Peyer's patch (tissue), 4 donors: ENCODE data around the gene TAS1R3. TPM values are rescaled to one million over a fixed set of nuclear protein-coding genes. Genes with fewer than 3 reads are reported as not detected.
A peak's percentile ranks its signal among the peaks of the same experiment; 100 is the strongest.
"Not testable (repeated sequence)": the region's sequence is repeated elsewhere in the genome, so short reads cannot be mapped to it uniquely, and the experiment has no call there.

Experiments
- DNase-seq, 3 donors: peaks; one replicate each; pipeline ENCODE4 v3.0.0-alpha.2; 2017 to 2019
- H3K27ac ChIP-seq, 4 donors: fragments of 200-600 bp; sonication (generic); one replicate each; pipeline ENCODE4 v1.5.1; 2016 to 2019
- H3K27me3 ChIP-seq, 2 donors: fragments of 200-600 bp; sonication (generic); one replicate each; pipeline ENCODE4 v1.5.1; 2019
- H3K36me3 ChIP-seq, 3 donors: fragments of 200-600 bp; sonication (generic); one replicate each; pipeline ENCODE4 v1.5.1; 2016 to 2019
- H3K4me1 ChIP-seq, 4 donors: fragments of 200-600 bp; sonication (generic); one replicate each; pipeline ENCODE4 v1.5.1; 2016 to 2019
- H3K4me3 ChIP-seq, 4 donors: fragments of 200-600 bp; sonication (generic); 1 replicate in 3 of 4; 2 replicates in 1 of 4; pipeline ENCODE4 v1.5.1; 2016 to 2019; ENCODE audit warnings: mild to moderate bottlenecking in 1 of 4
- H3K9me3 ChIP-seq, 4 donors: fragments of 200-600 bp; sonication (generic); one replicate each; pipeline ENCODE4 v1.5.1; 2016 to 2019; ENCODE audit warnings: mild to moderate bottlenecking in 1 of 4
- CTCF ChIP-seq, 6 experiments: fragments of 450-650 bp in 4 of 6; fragments of 200-600 bp in 2 of 6; sonication (generic) in 1 of 6; IDR thresholded peaks; one replicate each; pipeline ENCODE4 v1.5.1; 2017 to 2019; ENCODE audit warnings: antibody characterized with exemption in 6 of 6, mild to moderate bottlenecking in 3 of 6, moderate library complexity in 1 of 6
- POLR2A ChIP-seq, 2 donors: fragments of 450-650 bp; IDR thresholded peaks; one replicate each; pipeline ENCODE4 v1.5.1; 2017; ENCODE audit warnings: antibody characterized with exemption in 2 of 2, mild to moderate bottlenecking in 2 of 2, moderate library complexity in 2 of 2
- total RNA-seq, 4 donors: library from RNA; depleted of rRNA; stranded (reverse); fragments of >200 nt; gene quantifications; one replicate each; pipeline ENCODE4 v1.1.0, GENCODE V29; 2016

TAS1R3 gene
- total RNA-seq, 4 donors from 2014 or later: 2.1 to 5.8 (median 3.0) TPM

GRCh38 chr1:1313500-1314236 lies 17.4 kb upstream of the TAS1R3 start:
- Histone ChIP-seq H3K27ac (no peak overlapping the region), H3K9me3 (no peaks in the 10 kb centered on the region), H3K36me3 (peaks cover 0 to 69% (median 0%) of the 10 kb centered on the region in 3 donors), H3K27me3 (no peaks in the 10 kb centered on the region), H3K4me1 (peaks cover 0 to 24% (median 8%) of the 10 kb centered on the region in 4 donors), H3K4me3 (no peak overlapping the region)
- TF ChIP-seq CTCF (IDR thresholded peaks at IDR 0.05): no peak
- no peak for TF ChIP-seq POLR2A (IDR thresholded peaks at IDR 0.05)
- no peak for DNase-seq

GRCh38 chr1:1314237-1314586 lies 16.9 kb upstream of the TAS1R3 start:
- H3K36me3 ChIP-seq: peaks cover 0 to 74% (median 0%) of the 10 kb centered on the region in 3 donors
- no peaks in the 10 kb centered on the region for H3K27me3 ChIP-seq
- peaks cover 0 to 21% (median 5%) of the 10 kb centered on the region in 4 donors for H3K4me1 ChIP-seq
- H3K4me3 ChIP-seq: no peak overlapping the region
- DNase-seq: no peak
- no peak overlapping the region for H3K27ac ChIP-seq
- H3K9me3 ChIP-seq: no peaks in the 10 kb centered on the region
- TF ChIP-seq CTCF (IDR thresholded peaks at IDR 0.05) (no peak), POLR2A (IDR thresholded peaks at IDR 0.05) (no peak)

GRCh38 chr1:1314678-1315335 lies 16.3 kb upstream of the TAS1R3 start:
- Histone ChIP-seq H3K27ac (no peak overlapping the region), H3K4me1 (peaks cover 0 to 15% (median under 1%) of the 10 kb centered on the region in 4 donors), H3K4me3 (no peak overlapping the region), H3K27me3 (no peaks in the 10 kb centered on the region), H3K9me3 (no peaks in the 10 kb centered on the region), H3K36me3 (peaks cover 0 to 80% (median 0%) of the 10 kb centered on the region in 3 donors)
- no peak for DNase-seq
- TF ChIP-seq CTCF (IDR thresholded peaks at IDR 0.05) (no peak), POLR2A (IDR thresholded peaks at IDR 0.05) (no peak)

- H3K36me3 ChIP-seq: peaks cover 0 to 81% (median 0%) of the 10 kb centered on the region in 3 donors
- no peak overlapping the region for H3K27ac ChIP-seq
- H3K4me3 ChIP-seq: no peak overlapping the region
- H3K4me1 ChIP-seq: peaks cover 0 to 9% (median 0%) of the 10 kb centered on the region in 4 donors
- H3K27me3 ChIP-seq: no peaks in the 10 kb centered on the region
- no peak for DNase-seq
- TF ChIP-seq POLR2A (IDR thresholded peaks at IDR 0.05) (no peak), CTCF (IDR thresholded peaks at IDR 0.05) (no peak)
- H3K9me3 ChIP-seq: no peaks in the 10 kb centered on the region
Measured at GRCh38 chr1:1315435-1315954, 15.6 kb upstream of the TAS1R3 start.

DNA sequence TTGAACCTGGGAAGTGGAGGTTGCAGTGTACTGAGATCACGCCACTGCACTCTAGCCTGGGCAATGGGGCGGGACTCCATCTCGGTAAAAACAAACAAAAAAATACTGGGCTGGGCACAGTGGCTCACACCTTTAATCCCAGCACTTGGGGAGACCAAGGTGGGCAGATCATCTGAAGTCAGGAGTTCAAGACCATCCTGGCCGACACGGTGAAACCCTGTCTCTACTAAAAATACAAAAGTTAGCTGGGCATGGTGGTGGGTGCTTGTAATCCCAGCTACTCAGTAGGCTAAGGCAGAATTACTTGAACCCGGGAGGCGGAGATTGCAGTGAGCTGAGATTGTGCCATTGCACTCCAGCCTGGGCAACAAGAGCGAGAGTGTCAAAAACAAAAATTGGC lies 14.9 kb upstream of the TAS1R3 start:
- H3K36me3 ChIP-seq: peaks cover 0 to 78% (median 0%) of the 10 kb centered on the region in 3 donors

GRCh38 chr1:1317420-1317819 lies 13.7 kb upstream of the TAS1R3 start:
- DNase-seq: no peak
- Histone ChIP-seq H3K36me3 (peaks cover 0 to 66% (median 0%) of the 10 kb centered on the region in 3 donors), H3K4me3 (no peak overlapping the region), H3K27me3 (no peaks in the 10 kb centered on the region), H3K9me3 (no peaks in the 10 kb centered on the region), H3K4me1 (peaks cover 0 to 21% (median 5%) of the 10 kb centered on the region in 4 donors), H3K27ac (peak overlapping the region in 2 of 4 donors; percentile 35 to 69)
- TF ChIP-seq CTCF (IDR thresholded peaks at IDR 0.05): no peak
- no peak for TF ChIP-seq POLR2A (IDR thresholded peaks at IDR 0.05)

More for the DNA sequence above, 14.9 kb upstream of the TAS1R3 start:
- not testable (repeated sequence) for H3K27me3 ChIP-seq, H3K4me3 ChIP-seq, DNase-seq, H3K9me3 ChIP-seq, H3K27ac ChIP-seq
- peaks cover 0 to 13% (median under 1%) of the 10 kb centered on the region in 4 donors for H3K4me1 ChIP-seq
